ENCODE measurements around the gene AMBRA1.

The AMBRA1 gene

GRCh38 chr11:46455834-46456233 lies 138.0 kb downstream of the AMBRA1 start:
- TF ChIP-seq ZFX (IDR thresholded peaks at IDR 0.05) (no peak), CTCF (conservative IDR thresholded peaks at IDR 0.05) (no peak)
- no peak overlapping the region for H3K27ac ChIP-seq

- no peak overlapping the region for H3K27ac ChIP-seq
- TF ChIP-seq ZFX (IDR thresholded peaks at IDR 0.05) (no peak), CTCF (conservative IDR thresholded peaks at IDR 0.05) (no peak)
Observed at GRCh38 chr11:46452918-46453517, 140.8 kb downstream of the AMBRA1 start.

GRCh38 chr11:46451759-46452158 lies 142.1 kb downstream of the AMBRA1 start:
- H3K27ac ChIP-seq: no peak overlapping the region
- TF ChIP-seq ZFX (IDR thresholded peaks at IDR 0.05): no peak
- TF ChIP-seq CTCF (conservative IDR thresholded peaks at IDR 0.05): no peak

- no peak overlapping the region for H3K27ac ChIP-seq
- TF ChIP-seq ZFX (IDR thresholded peaks at IDR 0.05) (no peak), CTCF (conservative IDR thresholded peaks at IDR 0.05) (no peak)
Observed at GRCh38 chr11:46450846-46451477, 142.9 kb downstream of the AMBRA1 start.

- no peak for TF ChIP-seq CTCF (conservative IDR thresholded peaks at IDR 0.05)
- TF ChIP-seq ZFX (IDR thresholded peaks at IDR 0.05): no peak
- no peak overlapping the region for H3K27ac ChIP-seq
Observed at GRCh38 chr11:46447544-46447943, 146.3 kb downstream of the AMBRA1 start.

- H3K27ac ChIP-seq: no peak overlapping the region
- no peak for TF ChIP-seq ZFX (IDR thresholded peaks at IDR 0.05)
- no peak for TF ChIP-seq CTCF (conservative IDR thresholded peaks at IDR 0.05)
Observed at GRCh38 chr11:46445920-46446771, 147.7 kb downstream of the AMBRA1 start.

Measured in C4-2B (cell line).